Amniotic stem cell (primary cell): ENCODE measurements around the gene PCDHA1.

Experiments used
- DNase-seq: peaks from one replicate; lab custom pipeline; 2025; lab: John Stamatoyannopoulos, UW

PCDHA1 gene

DNA sequence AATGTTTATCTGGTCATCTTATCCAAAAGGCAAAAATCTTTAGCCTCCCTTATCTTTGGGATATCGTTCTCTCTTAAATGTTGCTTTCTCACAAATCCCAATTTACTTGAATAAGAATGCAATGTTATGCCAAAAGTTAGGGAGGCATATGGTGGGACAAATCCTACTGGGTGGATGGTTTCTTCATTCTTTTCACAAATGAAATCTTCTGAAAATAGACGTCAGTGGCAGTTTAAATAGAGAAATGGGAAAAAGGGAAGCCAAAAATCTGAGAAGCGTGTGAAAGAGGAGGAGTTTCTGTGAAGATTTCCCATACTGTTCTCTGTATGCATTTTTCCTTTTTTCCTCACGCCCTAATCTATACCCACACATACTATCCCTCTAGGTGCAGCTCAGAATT is 137.7 kb downstream of the PCDHA1 start:
- no peak for DNase-seq

DNA sequence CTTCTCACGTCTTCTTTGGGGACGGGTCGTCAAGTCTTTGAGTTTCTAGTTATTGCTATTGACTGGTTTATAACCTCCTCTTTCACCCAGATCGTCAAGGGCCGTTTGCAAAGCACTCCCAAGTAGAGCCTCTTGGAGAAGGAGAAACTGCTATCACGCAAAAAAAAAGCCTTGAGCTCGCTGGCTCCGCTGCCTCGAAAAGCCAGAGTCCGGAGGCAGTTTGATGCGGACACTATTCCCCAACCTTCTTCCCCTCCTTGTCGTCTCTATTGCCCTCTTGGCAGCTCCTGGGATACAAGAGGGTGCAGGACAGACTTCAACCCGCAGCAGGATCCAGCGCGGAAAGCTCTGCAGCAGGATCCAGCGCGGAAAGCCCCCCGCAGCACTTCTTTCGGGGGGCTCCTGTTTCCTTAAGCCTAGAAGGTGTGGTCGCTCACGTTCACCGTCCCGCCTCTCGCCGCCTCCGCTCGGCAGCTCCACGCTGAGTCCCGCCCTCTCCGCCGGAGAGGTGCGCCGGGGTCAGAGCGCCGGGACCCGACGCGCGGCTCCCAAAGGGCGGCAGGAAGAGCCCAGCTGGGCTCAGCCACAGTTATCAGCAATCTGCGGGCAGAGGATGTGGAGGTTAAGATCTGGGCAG is 140.0 kb downstream of the PCDHA1 start, which contains the start of gene PCDHAC1:
Gene PCDHAC1 (plus strand): TSS at position 494 of the 637 bp plus-strand sequence. CDS start 594 bp downstream, outside the sequence.
- no peak for DNase-seq

DNA sequence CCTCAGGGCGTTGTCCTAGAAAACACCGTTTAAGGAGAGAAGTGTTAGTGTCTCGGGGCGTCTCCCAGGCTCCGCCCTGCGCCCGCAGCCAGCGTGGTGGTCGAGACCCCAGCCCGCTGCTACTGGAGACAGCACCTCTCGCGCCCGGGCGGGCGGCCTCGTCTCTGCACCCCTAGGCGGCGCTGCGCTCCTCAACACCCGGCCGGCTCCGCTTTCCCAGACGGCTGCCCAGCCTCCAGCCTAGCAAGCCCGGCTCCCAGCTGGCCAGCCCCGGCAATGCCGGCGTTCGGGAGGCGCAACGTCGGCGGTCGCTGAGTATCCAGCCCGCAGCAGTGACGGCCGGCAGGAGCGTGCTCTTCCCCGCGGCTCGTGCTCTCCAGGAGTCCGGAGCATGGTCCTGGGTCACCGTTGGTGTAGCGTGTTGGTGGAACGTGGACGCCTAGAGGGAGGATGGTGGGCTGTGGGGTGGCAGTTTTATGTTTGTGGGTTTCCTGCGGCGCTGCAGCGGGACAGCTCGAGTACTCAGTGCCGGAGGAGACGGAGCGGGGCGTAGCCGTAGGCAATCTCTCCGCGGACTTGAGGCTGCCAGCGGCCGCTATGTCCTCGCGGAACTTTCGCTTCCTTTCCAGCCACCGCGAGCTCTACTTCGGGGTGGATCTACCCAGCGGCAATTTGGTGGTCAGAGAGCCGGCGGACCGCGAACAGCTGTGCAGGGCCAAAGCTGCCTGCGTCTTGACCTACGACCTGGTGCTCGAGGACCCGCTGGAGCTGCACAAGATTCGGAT is 140.7 kb downstream of the PCDHA1 start:
- DNase-seq: no peak

DNA sequence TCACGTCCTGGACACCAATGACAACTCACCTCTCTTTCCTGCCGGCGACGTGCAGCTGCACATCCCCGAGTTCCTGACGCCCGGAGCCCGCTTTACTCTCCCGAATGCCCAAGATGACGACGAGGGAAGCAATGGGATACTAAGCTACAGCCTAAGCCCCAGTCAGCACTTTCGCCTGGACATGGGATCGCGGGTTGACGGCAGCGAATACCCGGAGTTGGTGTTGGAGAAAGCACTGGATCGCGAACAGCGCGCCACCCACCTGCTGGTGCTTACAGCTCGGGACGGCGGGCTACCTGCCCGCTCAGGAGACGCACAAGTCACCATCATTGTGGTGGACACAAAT is 141.3 kb downstream of the PCDHA1 start:
- no peak for DNase-seq

DNA sequence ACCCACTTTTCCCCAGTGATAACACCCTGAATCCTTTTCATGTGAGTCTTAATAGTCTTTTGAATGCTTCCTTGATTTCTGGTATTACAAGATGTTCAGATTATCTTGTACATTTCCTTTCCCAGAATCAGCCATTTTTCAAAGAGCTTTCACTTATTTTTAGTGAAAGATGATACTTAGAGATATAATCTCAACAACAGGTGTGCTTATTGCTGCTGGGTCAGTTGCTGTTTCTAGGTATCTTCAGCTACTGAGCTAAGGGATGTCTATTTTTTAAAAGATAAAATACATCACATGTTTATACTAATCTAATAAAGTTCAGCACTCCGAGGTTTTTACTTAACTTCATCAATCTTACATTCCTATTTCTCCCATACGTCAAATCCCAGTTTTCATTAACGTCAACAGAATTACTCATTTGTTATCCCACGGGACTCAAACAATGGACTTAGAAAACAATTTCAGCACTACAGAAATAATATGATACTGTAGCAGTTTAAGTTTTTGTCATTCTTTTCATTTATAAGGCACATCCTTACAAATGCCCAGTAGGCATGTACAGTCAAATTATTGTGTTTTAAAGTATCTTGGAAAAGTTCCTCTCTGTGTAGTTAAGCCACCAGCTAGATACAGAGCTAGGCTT is 149.1 kb downstream of the PCDHA1 start:
- DNase-seq: no peak

DNA sequence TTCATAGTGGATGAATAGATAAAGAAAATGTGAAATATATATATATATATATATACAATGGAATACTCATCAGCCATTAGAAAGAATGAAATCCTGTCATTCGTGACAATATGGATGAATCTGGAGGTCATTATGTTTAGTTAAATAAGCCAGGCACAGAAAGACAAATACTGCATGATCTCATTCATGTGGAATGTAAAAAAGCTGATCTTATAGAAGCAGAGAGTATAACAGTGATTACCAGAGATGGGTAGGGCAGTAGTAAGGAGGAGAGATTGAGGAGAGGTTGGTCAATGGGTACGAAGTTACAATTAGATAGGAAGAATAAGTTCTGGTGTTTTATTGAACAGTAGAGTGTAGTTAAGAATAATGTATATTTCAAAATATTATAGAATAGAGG is 160.6 kb downstream of the PCDHA1 start:
- DNase-seq: no peak

DNA sequence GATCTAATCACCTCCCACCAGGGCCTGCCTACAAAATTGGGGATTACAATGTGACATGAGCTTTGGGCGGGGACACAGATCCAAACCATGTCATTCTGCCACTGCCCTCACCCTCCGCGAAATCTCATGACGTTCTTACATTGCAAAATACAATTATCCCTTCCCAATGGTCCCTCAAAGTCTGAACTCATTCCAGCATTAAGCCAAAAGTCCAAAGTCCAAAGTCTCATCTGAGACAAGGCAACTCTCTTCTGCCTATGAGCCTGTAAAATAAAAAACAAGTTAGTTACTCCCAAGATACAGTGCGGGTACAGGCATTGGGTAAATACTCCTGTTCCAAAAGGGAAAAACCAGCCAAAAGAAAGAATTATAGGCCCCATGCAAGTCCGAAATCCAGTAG is 165.7 kb downstream of the PCDHA1 start:
- DNase-seq: no peak

DNA sequence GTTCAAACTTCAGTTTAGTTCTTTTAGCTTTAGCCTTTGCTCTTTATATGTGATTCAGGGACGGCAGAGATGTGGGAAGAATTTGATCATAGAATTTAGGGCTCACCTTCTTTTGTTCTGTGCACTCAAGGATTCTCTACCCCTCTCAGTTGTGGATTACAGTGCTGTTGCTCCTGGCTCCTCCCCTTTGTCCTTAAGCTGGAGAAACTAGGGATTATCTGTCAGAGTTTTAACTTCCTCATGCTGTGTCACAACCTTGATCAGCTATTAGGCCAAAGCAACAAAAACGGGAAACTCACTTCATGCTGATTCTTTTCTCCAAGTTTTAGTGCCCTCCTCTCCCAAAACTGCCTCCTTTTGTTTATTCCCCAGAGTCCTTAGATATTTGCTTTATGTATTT is 167.3 kb downstream of the PCDHA1 start:
- DNase-seq: no peak

DNA sequence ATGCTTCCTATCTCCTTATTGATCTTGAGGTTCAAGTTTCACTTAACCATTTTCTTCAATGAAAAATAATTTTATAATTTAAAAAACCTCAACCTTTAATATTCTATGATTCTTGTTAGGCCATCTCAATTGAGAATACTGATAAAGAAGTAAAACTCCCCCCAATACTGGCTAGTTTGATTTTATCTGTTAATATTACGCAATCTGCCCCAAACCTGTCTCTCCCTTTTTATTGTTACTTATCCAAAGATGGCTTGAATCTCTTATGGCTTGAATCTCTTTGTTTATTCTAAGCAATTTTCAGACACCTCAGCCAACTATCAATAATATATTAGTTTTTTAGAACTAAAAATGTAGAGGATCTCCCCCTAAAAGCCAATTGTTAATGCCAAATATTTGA is 176.2 kb downstream of the PCDHA1 start:
- no peak for DNase-seq

DNA sequence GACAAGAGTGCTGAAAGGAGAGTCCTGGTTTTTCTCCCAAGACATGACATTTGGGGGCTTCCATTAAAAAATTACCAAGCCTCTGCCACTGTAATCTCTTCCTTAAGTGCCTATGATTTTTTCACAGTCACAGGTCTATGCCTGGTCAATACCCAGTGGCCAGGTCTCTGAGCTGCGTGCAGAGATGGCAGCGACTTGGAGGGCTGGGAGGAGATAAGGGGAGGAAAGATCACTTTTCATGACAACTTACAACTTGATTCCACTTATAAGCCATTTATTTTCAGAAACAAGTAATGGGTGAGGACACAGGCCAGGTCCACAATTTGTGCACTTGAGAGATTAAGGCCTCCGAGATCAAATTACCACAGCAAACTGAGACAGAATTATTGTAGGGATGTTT is 178.4 kb downstream of the PCDHA1 start:
- no peak for DNase-seq

DNA sequence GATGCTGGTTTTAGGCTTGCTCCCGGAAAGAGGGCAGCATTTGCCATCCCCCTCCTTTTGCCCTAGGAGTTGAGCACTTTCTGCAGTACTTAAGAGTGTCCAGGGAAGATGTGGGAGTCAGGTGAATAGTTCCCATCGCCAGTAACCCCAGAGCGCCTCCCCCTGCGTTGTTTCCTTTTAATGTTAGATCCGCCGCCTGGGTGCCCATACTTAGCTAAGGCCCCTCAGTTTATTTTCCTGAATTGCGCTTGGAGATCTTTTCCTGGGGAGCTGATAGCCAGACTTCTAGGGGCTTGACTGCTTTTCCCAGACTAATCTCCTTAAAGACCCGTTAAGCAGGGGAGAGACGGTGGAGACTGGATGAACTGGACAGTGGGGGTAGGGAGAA is 180.0 kb downstream of the PCDHA1 start:
- no peak for DNase-seq

DNA sequence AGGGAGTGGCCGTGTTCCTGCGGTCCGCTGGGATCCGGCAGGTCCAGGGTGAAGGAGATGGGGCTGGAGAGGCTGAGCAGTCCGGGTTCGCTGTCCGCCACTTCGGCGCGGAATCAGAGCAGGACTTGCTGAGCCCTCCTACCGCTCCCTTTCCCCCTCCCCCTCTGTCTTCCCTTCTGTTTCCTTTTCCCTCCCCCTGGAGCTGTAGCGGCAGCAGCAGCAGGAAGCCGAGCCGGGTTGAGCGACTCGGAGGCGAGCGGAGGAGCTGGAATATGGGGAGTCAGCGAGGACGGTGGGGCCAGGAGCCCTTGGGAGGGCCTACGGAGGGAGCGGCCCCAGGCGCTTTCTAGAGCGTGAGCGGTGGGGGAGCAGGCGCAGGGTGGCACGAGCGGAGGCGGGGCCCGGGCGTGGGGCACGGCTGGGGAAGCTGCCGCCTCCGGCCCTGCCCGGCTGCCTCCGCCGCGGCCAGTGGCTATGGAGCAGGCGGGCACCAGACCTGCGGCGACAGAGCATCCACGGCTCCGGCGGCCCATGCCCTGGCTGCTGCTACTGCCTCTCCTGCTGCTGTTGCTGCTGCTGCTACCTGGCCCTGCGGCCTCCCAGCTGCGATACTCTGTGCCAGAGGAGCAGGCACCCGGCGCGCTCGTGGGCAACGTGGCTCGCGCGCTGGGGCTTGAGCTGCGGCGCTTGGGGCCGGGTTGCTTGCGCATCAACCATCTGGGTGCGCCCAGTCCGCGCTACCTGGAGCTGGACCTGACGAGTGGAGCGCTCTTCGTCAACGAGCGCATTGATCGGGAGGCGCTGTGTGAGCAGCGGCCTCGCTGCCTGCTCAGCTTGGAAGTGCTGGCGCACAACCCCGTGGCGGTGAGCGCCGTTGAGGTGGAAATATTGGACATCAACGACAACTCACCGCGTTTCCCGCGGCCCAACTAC is 180.6 kb downstream of the PCDHA1 start, which contains the start of gene PCDHAC2:
Gene PCDHAC2 (plus strand): TSS at position 184 of the 933 bp plus-strand sequence. CDS start 291 bp downstream, at position 475.
- DNase-seq: no peak

DNA sequence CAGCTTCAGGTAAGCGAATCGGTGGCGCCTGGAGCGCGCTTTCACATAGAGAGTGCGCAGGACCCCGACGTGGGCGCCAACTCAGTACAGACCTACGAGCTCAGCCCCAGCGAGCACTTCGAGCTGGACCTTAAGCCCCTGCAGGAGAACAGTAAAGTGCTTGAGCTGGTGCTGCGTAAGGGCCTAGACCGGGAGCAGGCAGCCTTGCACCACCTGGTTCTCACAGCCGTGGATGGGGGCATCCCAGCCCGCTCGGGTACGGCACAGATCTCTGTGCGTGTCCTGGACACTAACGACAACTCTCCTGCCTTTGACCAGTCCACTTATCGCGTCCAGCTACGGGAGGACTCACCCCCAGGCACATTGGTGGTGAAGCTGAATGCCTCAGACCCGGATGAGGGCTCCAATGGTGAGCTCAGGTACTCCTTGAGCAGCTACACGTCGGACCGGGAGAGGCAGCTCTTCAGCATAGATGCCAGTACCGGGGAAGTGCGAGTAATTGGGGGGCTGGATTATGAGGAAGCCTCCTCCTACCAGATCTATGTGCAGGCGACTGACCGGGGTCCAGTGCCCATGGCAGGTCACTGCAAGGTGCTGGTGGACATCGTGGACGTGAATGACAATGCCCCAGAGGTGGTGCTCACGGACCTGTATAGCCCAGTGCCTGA is 181.4 kb downstream of the PCDHA1 start:
- no peak for DNase-seq

DNA sequence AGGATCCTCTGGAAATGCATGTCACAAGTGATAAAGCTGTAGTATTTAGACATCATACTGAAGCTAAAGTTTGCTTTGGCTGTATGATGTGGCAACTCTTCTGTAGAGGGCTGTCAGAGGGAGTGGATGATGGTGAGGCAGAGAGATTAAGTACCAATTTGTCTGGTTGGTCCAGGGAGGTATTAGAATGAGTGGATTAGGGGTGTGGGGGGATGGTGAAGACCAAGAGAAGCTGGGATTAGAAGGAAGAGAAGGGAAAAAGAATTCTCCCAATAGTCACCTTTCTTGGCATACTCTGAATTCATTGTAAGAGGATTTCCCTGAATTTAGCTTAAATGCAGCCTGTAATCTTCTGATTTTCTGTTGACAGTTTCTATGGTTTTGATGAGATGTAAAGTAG is 183.9 kb downstream of the PCDHA1 start:
- DNase-seq: no peak

DNA sequence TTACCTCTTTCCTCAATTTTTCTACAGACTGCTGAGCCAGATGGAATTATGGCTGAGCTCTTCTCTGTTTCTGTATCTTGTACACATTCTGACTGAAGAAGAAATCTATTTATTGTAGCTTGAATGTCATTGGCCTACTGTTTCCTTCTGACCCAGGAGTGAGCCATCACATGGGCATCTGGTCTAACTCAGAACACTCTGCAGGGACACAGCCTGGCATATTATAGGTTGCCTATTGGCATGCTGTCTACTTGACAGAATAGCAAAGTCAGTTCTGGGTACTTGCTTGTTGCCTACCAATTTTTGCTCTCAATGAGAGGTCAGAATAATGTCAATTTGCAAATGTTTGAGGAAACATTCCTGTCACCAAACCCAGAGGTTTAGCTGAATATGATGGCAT is 187.6 kb downstream of the PCDHA1 start:
- no peak for DNase-seq

DNA sequence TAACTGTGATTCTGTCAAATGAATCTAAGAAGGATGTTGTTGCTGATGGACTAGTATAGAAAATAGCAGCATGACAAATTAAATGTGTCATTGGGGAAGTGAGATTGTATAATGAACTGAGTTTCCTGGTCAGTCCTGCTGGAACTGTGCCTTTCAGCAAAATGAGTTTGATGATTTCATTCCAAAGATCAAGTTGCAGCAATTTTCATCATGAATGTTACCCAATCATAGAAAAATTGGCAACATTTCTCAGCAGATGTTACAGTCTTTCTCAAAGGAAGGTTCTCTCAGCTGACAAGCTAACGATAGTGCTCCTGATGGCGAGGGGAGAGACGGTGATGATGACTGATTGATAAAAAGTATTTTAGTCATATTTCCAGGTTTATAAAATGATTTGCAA is 191.1 kb downstream of the PCDHA1 start:
- DNase-seq: no peak

DNA sequence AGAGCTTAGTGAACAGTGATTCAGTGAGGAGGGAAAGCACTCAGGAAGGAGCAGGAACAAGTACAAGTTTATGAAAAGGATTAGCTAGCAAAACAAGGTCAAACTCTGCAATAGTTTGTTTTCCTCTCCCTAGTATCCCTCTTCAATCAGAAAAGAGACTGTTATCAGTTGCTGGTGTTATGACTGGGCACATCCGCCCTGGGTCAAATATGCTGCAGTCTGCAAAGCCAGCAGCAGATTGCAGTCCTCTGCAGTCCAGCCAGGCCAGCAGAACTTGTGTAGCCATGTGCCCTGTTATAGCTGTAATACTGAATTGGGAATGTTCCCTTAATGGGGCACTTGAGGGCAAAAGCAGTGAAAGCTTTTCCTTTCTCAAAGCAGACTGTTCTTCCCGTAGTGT is 192.3 kb downstream of the PCDHA1 start:
- DNase-seq: no peak

DNA sequence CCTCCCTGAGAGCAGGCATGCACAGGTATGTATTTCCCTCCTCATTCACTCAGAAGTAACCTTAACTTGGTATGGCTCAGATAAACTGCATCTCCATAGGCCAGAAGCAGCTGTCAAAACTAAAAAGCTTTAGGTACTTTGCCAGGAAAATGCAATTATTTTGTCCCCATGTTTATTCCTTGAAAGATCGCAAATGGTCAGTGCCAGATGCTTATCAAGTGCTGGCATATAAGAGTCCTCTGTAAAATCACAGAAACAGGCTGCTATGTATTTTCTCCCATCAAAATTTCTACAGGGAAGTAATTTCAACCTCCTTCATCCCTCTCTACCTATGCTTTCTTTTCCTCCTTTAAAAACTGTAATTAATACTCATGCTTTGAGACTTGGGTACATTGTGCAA is 193.0 kb downstream of the PCDHA1 start:
- DNase-seq: no peak

DNA sequence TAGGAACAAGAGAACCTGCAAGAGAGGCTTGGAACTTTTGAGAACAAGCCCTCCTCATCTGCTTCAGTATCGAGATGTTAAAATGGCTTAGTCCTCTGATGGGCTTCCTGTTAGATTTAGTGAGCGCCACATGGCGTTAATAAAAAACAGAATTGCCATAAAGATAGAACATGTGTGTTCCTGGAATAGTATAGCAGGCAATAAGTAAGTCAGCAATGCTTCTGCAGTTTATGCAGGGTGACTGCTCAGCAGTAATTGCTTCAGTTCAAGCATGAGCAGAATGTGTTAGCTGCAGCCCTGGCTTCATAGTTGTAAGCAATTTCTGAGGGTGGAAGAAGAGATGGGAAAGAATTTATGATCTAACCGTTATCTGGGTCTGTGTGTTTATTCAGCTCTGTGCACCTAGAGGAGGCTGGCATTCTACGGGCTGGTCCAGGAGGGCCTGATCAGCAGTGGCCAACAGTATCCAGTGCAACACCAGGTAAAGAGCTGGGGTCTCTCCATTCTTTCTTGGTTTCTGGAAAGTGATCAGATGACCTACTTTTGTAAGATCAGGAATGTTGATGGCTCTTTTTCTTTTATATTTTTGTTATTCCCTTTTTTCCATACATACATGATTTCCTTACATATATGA is 196.3 kb downstream of the PCDHA1 start:
- DNase-seq: no peak

DNA sequence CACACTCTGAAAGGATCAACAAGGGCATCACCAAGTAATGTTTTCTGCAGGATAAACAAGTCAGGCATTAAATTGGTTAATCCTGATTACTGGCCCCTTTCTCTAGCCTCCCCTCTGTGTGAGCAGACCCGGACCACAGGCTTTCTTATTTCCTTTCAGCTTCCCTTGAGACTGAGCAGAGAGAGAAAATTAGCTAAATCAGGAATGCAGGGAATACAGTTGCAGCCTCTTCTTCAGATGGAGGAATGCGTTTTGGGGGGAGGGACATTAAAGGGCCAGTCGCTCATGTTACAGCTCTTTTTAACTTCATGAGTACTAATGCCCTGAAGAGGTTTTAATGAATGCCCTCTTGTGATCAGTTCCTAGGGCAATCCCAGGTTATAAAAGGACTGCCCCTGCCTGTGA is 200.2 kb downstream of the PCDHA1 start:
- DNase-seq: no peak

DNA sequence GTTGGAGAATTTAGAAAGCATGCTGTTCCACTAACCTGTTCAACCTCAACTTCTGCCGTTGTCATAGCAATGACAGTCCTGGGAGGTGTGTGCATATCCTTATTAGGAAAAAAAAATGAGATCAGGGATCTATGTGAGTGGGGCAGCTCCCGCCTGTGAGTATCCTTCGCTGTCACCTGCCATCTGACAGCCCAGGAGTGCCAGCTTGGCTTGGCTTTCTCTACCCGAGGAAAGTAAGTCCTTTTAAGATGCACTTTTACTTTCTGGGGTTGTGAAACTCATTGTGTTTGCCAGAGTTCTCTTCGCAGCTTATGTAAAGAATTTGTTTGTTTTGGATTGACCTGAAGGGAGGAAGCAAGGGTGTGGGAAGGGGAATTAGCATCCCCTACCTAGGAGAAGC is 202.2 kb downstream of the PCDHA1 start:
- DNase-seq: no peak
